AG08396 (cell line): ENCODE data around the gene EGLN1.

Experiments
- DNase-seq: peaks from one replicate; pipeline ENCODE4 v3.0.0; 2012; ENCODE audit warnings: low spot score, mixed read lengths

EGLN1 gene

DNA sequence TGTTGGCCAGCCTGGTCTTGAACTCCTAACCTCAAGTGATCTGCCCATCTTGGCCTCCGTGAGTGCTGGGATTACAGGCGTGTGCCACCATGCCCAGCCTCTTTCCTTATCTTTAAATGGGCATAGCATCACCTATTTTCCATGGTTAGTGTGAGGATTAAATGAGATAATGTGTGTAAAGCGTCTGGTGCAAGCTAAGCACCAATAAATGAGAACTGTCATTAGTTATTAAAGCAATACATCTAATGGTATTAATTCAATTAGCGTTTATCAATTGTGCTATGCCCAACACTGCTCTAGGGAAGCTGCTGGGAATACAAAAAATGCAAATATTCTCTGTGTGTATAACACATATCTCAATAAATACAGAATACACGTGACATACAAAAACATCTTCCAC lies 94.5 kb downstream of the EGLN1 start:
- no peak for DNase-seq

- DNase-seq = no peak
Measured at GRCh38 chr1:231326248-231326647, 95.8 kb downstream of the EGLN1 start.

DNA sequence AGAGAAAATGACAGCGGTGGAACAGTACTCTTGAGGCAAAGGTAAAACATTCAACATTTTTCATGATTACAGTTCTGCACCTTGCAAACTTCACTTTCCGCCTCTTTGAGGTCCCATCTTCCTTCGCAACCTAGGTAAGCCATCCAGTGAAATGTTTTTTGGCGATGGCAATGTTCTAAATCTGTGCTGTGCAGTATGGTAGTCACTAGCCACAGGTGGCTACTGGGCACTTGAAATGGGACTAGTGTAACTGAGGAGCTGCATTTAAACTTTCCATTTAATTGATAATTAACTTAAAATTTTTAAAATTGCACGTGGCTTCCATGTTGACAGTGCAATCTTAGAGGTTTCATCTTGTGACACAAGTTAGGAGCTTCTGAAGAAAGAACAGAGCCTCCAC lies 97.4 kb downstream of the EGLN1 start:
- no peak for DNase-seq

DNA sequence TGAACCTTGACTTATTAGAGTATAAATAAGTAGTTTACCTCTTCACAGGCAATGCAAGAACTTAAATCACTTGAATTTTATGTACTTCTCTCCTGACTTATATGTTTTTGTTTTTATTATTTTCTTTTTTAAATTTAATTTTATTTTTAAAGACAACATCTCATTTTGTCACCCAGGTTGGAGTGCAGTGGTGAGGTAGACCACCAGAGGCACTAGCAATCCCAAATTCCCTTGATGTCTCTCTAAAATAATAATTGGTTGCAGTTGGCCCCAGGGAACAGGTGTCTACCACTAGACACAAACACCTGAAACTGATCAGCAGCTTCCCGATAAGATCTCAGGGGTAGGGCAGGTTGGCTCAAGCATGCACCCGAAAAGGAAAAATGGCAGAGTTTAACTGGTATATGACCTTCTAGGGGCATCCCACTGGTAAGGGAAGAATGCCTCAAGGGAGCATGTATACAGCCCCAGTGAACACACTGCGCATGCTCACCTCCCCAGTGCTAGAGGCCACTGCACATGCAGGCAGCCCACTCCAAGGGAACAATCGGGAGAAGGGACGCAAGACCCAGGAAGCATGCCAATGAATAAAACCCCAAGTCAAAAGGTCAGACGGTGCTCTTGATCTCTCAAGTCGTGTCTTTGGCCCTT lies 99.1 kb downstream of the EGLN1 start:
- DNase-seq = no peak

GRCh38 chr1:231319080-231319479 lies 103.0 kb downstream of the EGLN1 start:
- no peak for DNase-seq

- DNase-seq = no peak
Measured at GRCh38 chr1:231318568-231318967, 103.5 kb downstream of the EGLN1 start.

DNA sequence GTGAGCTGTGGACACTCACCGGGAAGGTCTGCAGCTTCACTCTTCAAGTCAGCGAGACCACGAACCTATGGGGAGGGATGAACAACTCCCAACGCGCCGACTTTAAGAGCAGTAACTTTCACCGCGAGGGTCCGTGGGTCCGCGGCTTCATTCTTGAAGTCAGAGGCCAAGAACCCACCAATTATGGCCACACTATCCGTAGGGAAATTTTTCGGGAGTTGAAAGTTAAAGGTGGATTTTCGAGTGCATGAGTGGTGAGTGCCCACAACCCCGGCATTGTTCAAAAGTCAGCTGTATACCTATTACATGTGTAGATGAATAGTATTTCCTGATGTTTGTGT lies 104.1 kb downstream of the EGLN1 start:
- DNase-seq = no peak

GRCh38 chr1:231317306-231318014 lies 104.6 kb downstream of the EGLN1 start:
- DNase-seq = no peak

- DNase-seq = no peak
Measured at GRCh38 chr1:231315887-231316286, 106.2 kb downstream of the EGLN1 start.
